Measurements from ENCODE around the gene CITED1. TPM values are rescaled to one million over a fixed set of nuclear protein-coding genes. Genes with fewer than 3 reads are reported as not detected.

The CITED1 gene
- total RNA-seq = not detected

- Histone ChIP-seq H3K27me3 (peaks cover 14% of the 10 kb centered on the region), H3K4me1 (peaks cover 11 to 12% of the 10 kb centered on the region in 2 donors), H3K9me3 (no peaks in the 10 kb centered on the region), H3K36me3 (no peaks in the 10 kb centered on the region), H3K27ac (no peak within 1 kb of the TSS), H3K4me3 (peak within 1 kb of the TSS; percentile 60 to 79)
- TF ChIP-seq CTCF (IDR thresholded peaks at IDR 0.05) = no peak
- intact Hi-C loops (cut with DNase I) = loop anchor here (10.0 kb wide), 1 partner anchor 291 kb away; no protein-coding TSS in a partner anchor
- DNase-seq (ENCODE audit: low spot score in 2 of 2) = no peak
These were observed at the start of gene CITED1 for GRCh38 chrX:72305286-72306084. Gene CITED1, minus strand, starts transcription at chrX:72305914. Its CDS starts 3,045 bp downstream, at chrX:72302869.

- intact Hi-C loops (cut with DNase I) = no loop called here
- no peak for TF ChIP-seq CTCF (IDR thresholded peaks at IDR 0.05)
- Histone ChIP-seq H3K27me3 (no peaks in the 10 kb centered on the region), H3K9me3 (no peaks in the 10 kb centered on the region), H3K36me3 (peaks cover 0 to 16% of the 10 kb centered on the region in 2 donors), H3K4me1 (no peaks in the 10 kb centered on the region), H3K4me3 (no peak overlapping the region), H3K27ac (no peak overlapping the region)
- no peak for DNase-seq (ENCODE audit: low spot score in 2 of 2)
These were observed 47.1 kb upstream of the CITED1 start for GRCh38 chrX:72352786-72353185.

GRCh38 chrX:72351606-72352334 is 46.1 kb upstream of the CITED1 start:
- peaks cover 0 to 16% of the 10 kb centered on the region in 2 donors for H3K36me3 ChIP-seq
- no peaks in the 10 kb centered on the region for H3K27me3 ChIP-seq
- H3K4me1 ChIP-seq = no peaks in the 10 kb centered on the region
- H3K27ac ChIP-seq = no peak overlapping the region
- DNase-seq (ENCODE audit: low spot score in 2 of 2) = no peak
- H3K9me3 ChIP-seq = no peaks in the 10 kb centered on the region
- TF ChIP-seq CTCF (IDR thresholded peaks at IDR 0.05) = no peak
- intact Hi-C loops (cut with DNase I) = no loop called here
- H3K4me3 ChIP-seq = no peak overlapping the region

GRCh38 chrX:72349190-72349589 is 43.5 kb upstream of the CITED1 start:
- intact Hi-C loops (cut with DNase I) = no loop called here
- Histone ChIP-seq H3K27ac (no peak overlapping the region), H3K36me3 (peaks cover 0 to 16% of the 10 kb centered on the region in 2 donors), H3K9me3 (no peaks in the 10 kb centered on the region), H3K4me3 (no peak overlapping the region), H3K27me3 (no peaks in the 10 kb centered on the region), H3K4me1 (no peaks in the 10 kb centered on the region)
- TF ChIP-seq CTCF (IDR thresholded peaks at IDR 0.05) = no peak
- no peak for DNase-seq (ENCODE audit: low spot score in 2 of 2)

- TF ChIP-seq CTCF (IDR thresholded peaks at IDR 0.05) = no peak
- intact Hi-C loops (cut with DNase I) = no loop called here
- no peaks in the 10 kb centered on the region for H3K9me3 ChIP-seq
- no peak overlapping the region for H3K27ac ChIP-seq
- H3K4me1 ChIP-seq = no peaks in the 10 kb centered on the region
- no peaks in the 10 kb centered on the region for H3K27me3 ChIP-seq
- peaks cover 0 to 16% of the 10 kb centered on the region in 2 donors for H3K36me3 ChIP-seq
- DNase-seq (ENCODE audit: low spot score in 2 of 2) = no peak
- H3K4me3 ChIP-seq = no peak overlapping the region
These were observed 42.7 kb upstream of the CITED1 start for GRCh38 chrX:72348247-72348979.
